HepG2 (cell line): ENCODE results near the gene ART1. TPM values are rescaled to one million over a fixed set of nuclear protein-coding genes. Genes with fewer than 3 reads are reported as not detected.

Experiments used
- ARNT2 ChIP-seq: sonication (generic); formaldehyde crosslinking; IDR thresholded peaks from 2 replicates; pipeline ENCODE4 v1.8.0; 2022; ENCODE audit warnings: mild to moderate bottlenecking, low read depth, missing genetic modification reagents, moderate library complexity
- BORCS8-MEF2B ChIP-seq: sonication (generic); formaldehyde crosslinking; IDR thresholded peaks from 2 replicates; pipeline ENCODE4 v1.8.0; 2022; ENCODE audit warnings: mild to moderate bottlenecking, missing genetic modification reagents
- FIP1L1 ChIP-seq: fragments of 200-400 bp; formaldehyde crosslinking; IDR thresholded peaks from 2 replicates; pipeline ENCODE4 v1.6.1; 2018; ENCODE audit warnings: low read depth, mild to moderate bottlenecking, low read length, moderate library complexity, borderline replicate concordance; ENCODE audit not compliant: insufficient read depth
- FOXO1 ChIP-seq: sonication (generic); formaldehyde crosslinking; IDR thresholded peaks from 2 replicates; pipeline ENCODE4 v1.4.0; 2020; ENCODE audit warnings: missing genetic modification reagents
- HOXA5 ChIP-seq: sonication (generic); formaldehyde crosslinking; IDR thresholded peaks from 2 replicates; pipeline ENCODE4 v1.4.0; 2020; ENCODE audit warnings: missing genetic modification reagents
- KLF15 ChIP-seq: sonication (generic); formaldehyde crosslinking; IDR thresholded peaks from 2 replicates; pipeline ENCODE4 v1.8.1; 2023; ENCODE audit warnings: borderline replicate concordance, mild to moderate bottlenecking, inconsistent platforms, missing genetic modification reagents, mixed read lengths
- NFIB ChIP-seq: sonication (generic); formaldehyde crosslinking; IDR thresholded peaks from 2 replicates; pipeline ENCODE4 v1.9.0; 2021; ENCODE audit warnings: missing genetic modification reagents, mild to moderate bottlenecking, borderline replicate concordance
- PAF1 ChIP-seq: IDR thresholded peaks from 2 replicates; pipeline ENCODE4 v1.6.1; 2016; ENCODE audit warnings: missing genetic modification reagents, missing compliant biosample characterization
- PAWR ChIP-seq: sonication (generic); formaldehyde crosslinking; IDR thresholded peaks from 2 replicates; pipeline ENCODE4 v1.4.0; 2020; ENCODE audit warnings: missing genetic modification reagents, mild to moderate bottlenecking, borderline replicate concordance
- POGZ ChIP-seq: sonication (generic); formaldehyde crosslinking; IDR thresholded peaks from 2 replicates; pipeline ENCODE4 v1.4.0; 2020; ENCODE audit warnings: mild to moderate bottlenecking, missing genetic modification reagents
- RXRB ChIP-seq: IDR thresholded peaks from 2 replicates; pipeline ENCODE4 v1.6.1; 2016; ENCODE audit warnings: borderline replicate concordance, missing genetic modification reagents, missing compliant biosample characterization
- SCMH1 ChIP-seq: sonication (generic); formaldehyde crosslinking; IDR thresholded peaks from 2 replicates; pipeline ENCODE4 v1.9.0; 2021; ENCODE audit warnings: missing genetic modification reagents, mild to moderate bottlenecking, borderline replicate concordance
- SMARCC2 ChIP-seq: fragments of 450-650 bp; IDR thresholded peaks from 2 replicates; pipeline ENCODE4 v1.6.1; 2017; ENCODE audit warnings: antibody characterized with exemption, mild to moderate bottlenecking
- SNAPC2 ChIP-seq: sonication (generic); formaldehyde crosslinking; IDR thresholded peaks from 2 replicates; pipeline ENCODE4 v1.8.1; 2022; ENCODE audit warnings: mild to moderate bottlenecking, missing genetic modification reagents
- TOE1 ChIP-seq: sonication (generic); formaldehyde crosslinking; IDR thresholded peaks from 2 replicates; pipeline ENCODE4 v1.4.0; 2020; ENCODE audit warnings: mild to moderate bottlenecking, missing genetic modification reagents
- ZFYVE20 ChIP-seq: sonication (generic); formaldehyde crosslinking; IDR thresholded peaks from 2 replicates; pipeline ENCODE4 v1.8.0; 2023; ENCODE audit warnings: low read depth, mild to moderate bottlenecking, moderate library complexity, missing genetic modification reagents, borderline replicate concordance
- ZNF124 ChIP-seq: sonication (generic); formaldehyde crosslinking; IDR thresholded peaks from 2 replicates; pipeline ENCODE4 v1.4.0; 2020; ENCODE audit warnings: missing genetic modification reagents
- ZNF260 ChIP-seq: sonication (generic); formaldehyde crosslinking; IDR thresholded peaks from 2 replicates; pipeline ENCODE4 v1.4.0; 2020; ENCODE audit warnings: missing genetic modification reagents, low read depth, mild to moderate bottlenecking, borderline replicate concordance
- ZNF292 ChIP-seq: sonication (generic); formaldehyde crosslinking; IDR thresholded peaks from 2 replicates; pipeline ENCODE4 v1.8.1; 2022; ENCODE audit warnings: mild to moderate bottlenecking, low read depth, missing genetic modification reagents, borderline replicate concordance
- ZNF460 ChIP-seq: sonication (generic); formaldehyde crosslinking; IDR thresholded peaks from 2 replicates; pipeline ENCODE4 v1.5.1; 2020; ENCODE audit warnings: missing genetic modification reagents, mild to moderate bottlenecking, borderline replicate concordance
- ZNF569 ChIP-seq: sonication (generic); formaldehyde crosslinking; IDR thresholded peaks from 2 replicates; pipeline ENCODE4 v1.5.0; 2020; ENCODE audit warnings: mild to moderate bottlenecking, missing genetic modification reagents, moderate library complexity, borderline replicate concordance
- ZNF747 ChIP-seq: sonication (generic); formaldehyde crosslinking; IDR thresholded peaks from 2 replicates; pipeline ENCODE4 v1.8.1; 2023; ENCODE audit warnings: missing genetic modification reagents, mild to moderate bottlenecking, borderline replicate concordance
- ZNF816 ChIP-seq: sonication (generic); formaldehyde crosslinking; IDR thresholded peaks from 2 replicates; pipeline ENCODE4 v1.8.0; 2022; ENCODE audit warnings: missing genetic modification reagents, mild to moderate bottlenecking, borderline replicate concordance
- ZNF883 ChIP-seq: sonication (generic); formaldehyde crosslinking; IDR thresholded peaks from 2 replicates; pipeline ENCODE4 v1.5.1; 2020; ENCODE audit warnings: mild to moderate bottlenecking, missing genetic modification reagents; ENCODE audit errors: not compliant biosample characterization
- ZZZ3 ChIP-seq: sonication (generic); formaldehyde crosslinking; IDR thresholded peaks from 2 replicates; pipeline ENCODE4 v1.4.0; 2020; ENCODE audit warnings: missing genetic modification reagents, mild to moderate bottlenecking, borderline replicate concordance
- polyA plus RNA-seq, 8 experiments: library from polyadenylated mRNA; depleted of rRNA in 3 of 8; stranded (reverse) in 7 of 8; unstranded in 1 of 8; fragments of >200 nt; fragmentation: Illumina TruSeq in 4 of 8; extraction: Trizol in 4 of 8; gene quantifications; 2 replicates each; pipeline versions ENCODE4 v1.2.1 to v1.2.3, GENCODE V29; 2011 to 2016; ENCODE audit warnings: low read depth in 4 of 8, missing spikeins in 1 of 8, mixed read lengths in 1 of 8; ENCODE audit not compliant: insufficient read depth in 1 of 8
- total RNA-seq, 5 experiments: library from RNA; depleted of rRNA; stranded (reverse); fragments of >200 nt; fragmentation: Illumina TruSeq; extraction: Trizol; gene quantifications; 2 replicates each; pipeline ENCODE4 v1.2.3, GENCODE V29; 2016; ENCODE audit warnings: low read depth in 1 of 5
- TF ChIP-seq, protein P1 (sequence below), 2 experiments: IDR thresholded peaks; 2 replicates each; pipeline ENCODE4 v1.6.1; 2011 to 2012; ENCODE audit warnings: low read length in 2 of 2, borderline replicate concordance in 1 of 2, low read depth in 1 of 2, mild to moderate bottlenecking in 1 of 2, moderate library complexity in 1 of 2

Gene ART1
- total and polyA plus RNA-seq, 2 of the 13 experiments (the other 11 are each of a cell fraction or from before 2014, with no cell fraction given), result not detected

DNA sequence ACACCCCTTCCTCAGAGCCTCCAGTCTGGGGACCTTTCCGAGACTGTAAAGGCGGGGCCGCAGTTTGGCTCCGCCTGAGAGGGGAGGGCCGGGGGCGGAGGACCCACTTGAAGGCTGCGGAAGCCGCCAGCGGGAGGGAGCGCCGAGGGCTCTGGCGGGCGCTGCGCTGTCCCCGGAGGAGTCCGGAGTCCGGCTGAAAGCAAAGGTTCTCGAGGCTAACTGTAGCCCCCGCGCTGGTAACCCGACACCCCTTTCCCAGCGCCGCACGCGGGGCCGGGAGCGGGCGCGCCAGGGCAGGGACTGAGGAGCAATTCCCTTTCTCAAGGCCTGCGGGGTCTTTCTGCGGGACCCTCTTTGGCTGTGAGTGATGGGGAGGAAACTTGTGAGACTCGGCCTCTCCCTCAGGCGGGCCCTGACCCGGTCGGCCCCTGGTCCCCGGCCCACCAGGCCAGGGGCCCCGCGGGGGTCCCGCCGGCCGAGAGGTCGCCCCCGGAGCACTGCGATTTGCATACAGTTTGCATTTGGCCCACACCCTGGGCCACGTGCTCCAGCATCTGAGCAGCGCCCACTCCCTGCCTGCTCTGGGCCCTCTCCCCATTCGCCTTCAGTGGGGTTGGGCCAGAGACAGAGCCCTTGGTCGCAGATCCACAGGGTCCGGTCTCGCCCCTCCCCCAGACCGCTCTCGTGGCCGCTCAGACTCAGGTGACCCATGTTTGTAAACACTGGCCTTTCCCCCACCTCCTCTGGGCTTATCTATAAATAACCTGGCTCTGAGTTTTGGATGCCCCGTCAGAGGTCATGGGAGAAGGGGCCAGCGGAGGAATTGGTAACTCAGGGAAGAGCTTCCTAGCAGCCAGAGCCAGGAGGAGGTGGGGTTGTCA is 2.6 kb upstream of the ART1 start (continued):
- TF ChIP-seq RXRB (CRISPR knock-in tag) (peak; percentile 41; the same call in 1 of the 2 replicates), SCMH1 (CRISPR knock-in tag) (no peak), KLF15 (CRISPR knock-in tag) (no peak), ZNF816 (CRISPR knock-in tag) (peak; percentile 91; the same call in 1 of the 2 replicates), PAWR (no peak), NFIB (CRISPR knock-in tag) (no peak), TOE1 (CRISPR knock-in tag) (no peak), BORCS8-MEF2B (CRISPR knock-in tag) (peak; percentile 32), ZNF292 (CRISPR knock-in tag) (0 out of 2 replicates have a peak, but pooled peaks have one; percentile 24), ARNT2 (no peak), ZNF569 (CRISPR knock-in tag) (no peak), ZNF260 (CRISPR knock-in tag) (no peak), HOXA5 (no peak), FOXO1 (CRISPR knock-in tag) (no peak), ZNF747 (CRISPR knock-in tag) (no peak; the same call in 1 of the 2 replicates), PAF1 (CRISPR knock-in tag) (no peak), SMARCC2 (no peak), SNAPC2 (CRISPR knock-in tag) (peak; percentile 96), ZNF460 (CRISPR knock-in tag) (no peak), ZNF883 (CRISPR knock-in tag) (peak; percentile 58), ZNF124 (CRISPR knock-in tag) (no peak), ZZZ3 (CRISPR knock-in tag) (no peak), ZFYVE20 (CRISPR knock-in tag) (no peak), POGZ (CRISPR knock-in tag) (peak; percentile 41; the same call in 1 of the 2 replicates), FIP1L1 (no peak)
- TF ChIP-seq, protein P1, sequence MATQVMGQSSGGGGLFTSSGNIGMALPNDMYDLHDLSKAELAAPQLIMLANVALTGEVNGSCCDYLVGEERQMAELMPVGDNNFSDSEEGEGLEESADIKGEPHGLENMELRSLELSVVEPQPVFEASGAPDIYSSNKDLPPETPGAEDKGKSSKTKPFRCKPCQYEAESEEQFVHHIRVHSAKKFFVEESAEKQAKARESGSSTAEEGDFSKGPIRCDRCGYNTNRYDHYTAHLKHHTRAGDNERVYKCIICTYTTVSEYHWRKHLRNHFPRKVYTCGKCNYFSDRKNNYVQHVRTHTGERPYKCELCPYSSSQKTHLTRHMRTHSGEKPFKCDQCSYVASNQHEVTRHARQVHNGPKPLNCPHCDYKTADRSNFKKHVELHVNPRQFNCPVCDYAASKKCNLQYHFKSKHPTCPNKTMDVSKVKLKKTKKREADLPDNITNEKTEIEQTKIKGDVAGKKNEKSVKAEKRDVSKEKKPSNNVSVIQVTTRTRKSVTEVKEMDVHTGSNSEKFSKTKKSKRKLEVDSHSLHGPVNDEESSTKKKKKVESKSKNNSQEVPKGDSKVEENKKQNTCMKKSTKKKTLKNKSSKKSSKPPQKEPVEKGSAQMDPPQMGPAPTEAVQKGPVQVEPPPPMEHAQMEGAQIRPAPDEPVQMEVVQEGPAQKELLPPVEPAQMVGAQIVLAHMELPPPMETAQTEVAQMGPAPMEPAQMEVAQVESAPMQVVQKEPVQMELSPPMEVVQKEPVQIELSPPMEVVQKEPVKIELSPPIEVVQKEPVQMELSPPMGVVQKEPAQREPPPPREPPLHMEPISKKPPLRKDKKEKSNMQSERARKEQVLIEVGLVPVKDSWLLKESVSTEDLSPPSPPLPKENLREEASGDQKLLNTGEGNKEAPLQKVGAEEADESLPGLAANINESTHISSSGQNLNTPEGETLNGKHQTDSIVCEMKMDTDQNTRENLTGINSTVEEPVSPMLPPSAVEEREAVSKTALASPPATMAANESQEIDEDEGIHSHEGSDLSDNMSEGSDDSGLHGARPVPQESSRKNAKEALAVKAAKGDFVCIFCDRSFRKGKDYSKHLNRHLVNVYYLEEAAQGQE (IDR thresholded peaks at IDR 0.05; ENCODE audit: borderline replicate concordance in 1 of 2, low read depth in 1 of 2, low read length in 2 of 2), result no peak
